ENCODE results near the gene RPL26. TPM values are rescaled to one million over a fixed set of nuclear protein-coding genes. Genes with fewer than 3 reads are reported as not detected.

Gene RPL26
- total RNA-seq (2014; rRNA removed) (1,030 and 1,369 TPM in 2 replicates), Bru-seq, nascent RNA (percentile 100 among the genes with signal in this experiment), BruChase-seq, experiment 1, labeled RNA remaining after a 6-hour chase (percentile 100 among the genes with signal in this experiment), BruChase-seq, experiment 2, labeled RNA remaining after a 2-hour chase (percentile 100 among the genes with signal in this experiment)
- long read RNA-seq, transcript RPL26-202 (2 exons, 456 nt) = minor isoform, 9 of 471 reads
- long read RNA-seq, transcript RPL26-209 (4 exons, 870 nt) = minor isoform, 9 of 471 reads
- long read RNA-seq, transcript RPL26-214 (4 exons, 528 nt) = major isoform, 322 of 471 reads
- long read RNA-seq, partial matches to known transcripts = 11 of 471 reads
- long read RNA-seq, other reads (novel, unspliced or antisense) = 112 of 471 reads

- ATAC-seq (peak; percentile 80), DNase-seq (peak; percentile 96)
- H3F3A ChIP-seq (ENCODE audit: low read length, unreplicated experiment) = no peaks in the 10 kb centered on the region
- H3K9me3 ChIP-seq (ENCODE audit: low read length) = no peaks in the 10 kb centered on the region
- peak within 1 kb of the TSS; percentile 96 for H3K4me3 ChIP-seq (ENCODE audit: low read length)
- intact Hi-C loops (cut with micrococcal nuclease) = loop anchor here (1.0 kb wide), 1 partner anchor 53 kb away; no protein-coding TSS in a partner anchor
- no TSS peak for BruUV-seq (replicated peaks)
- H3K4me1 ChIP-seq (ENCODE audit: insufficient read depth, low read length) = peaks cover 27% of the 10 kb centered on the region
- peak within 1 kb of the TSS; percentile 67 for H3K27ac ChIP-seq (ENCODE audit: low read length)
- peak within 1 kb of the TSS; percentile 93 for H2AFZ ChIP-seq (ENCODE audit: low read length)
- TF ChIP-seq EZH2 (IDR thresholded peaks at IDR 0.05; ENCODE audit: low read length, unreplicated experiment) (no peak), CTCF (conservative IDR thresholded peaks at IDR 0.05; ENCODE audit: low read depth, low read length) (peak; percentile 86)
- ChIA-PET POLR2A (ENCODE audit: unreplicated experiment) (interaction anchor here (0.6 kb wide), 1 partner anchor 54 kb away, joined by 3 read pairs; no protein-coding TSS in a partner anchor), CTCF (interaction anchor here (0.8 to 1.3 kb wide), 5 partner anchors 23 to 88 kb away, joined by 3 to 12 read pairs (median 4); partner anchors contain the start of genes NDEL1 and SLC25A35)
- peaks cover 47% of the 10 kb centered on the region for H3K79me2 ChIP-seq (ENCODE audit: low read length)
- peak within 1 kb of the TSS; percentile 99 for H3K4me2 ChIP-seq (ENCODE audit: low read length)
- no peaks in the 10 kb centered on the region for H3K9me2 ChIP-seq (replicated peaks; ENCODE audit: low read length)
- H3K9ac ChIP-seq (ENCODE audit: low read length) = peak within 1 kb of the TSS; percentile 98
- H4K20me1 ChIP-seq (ENCODE audit: low read length) = peaks cover 23% of the 10 kb centered on the region
- no peaks in the 10 kb centered on the region for H3K27me3 ChIP-seq (ENCODE audit: low read length)
- H3K36me3 ChIP-seq (ENCODE audit: low read depth, low read length) = peaks cover 39% of the 10 kb centered on the region
Measured at GRCh38 chr17:8383143-8383822, at the start of gene RPL26. RPL26 (minus strand) TSS chr17:8383193; CDS start chr17:8382310, 883 bp downstream.

GRCh38 chr17:8430966-8431365 lies 48.0 kb upstream of the RPL26 start:
- DNase-seq (no peak), ATAC-seq (no peak)
- no TSS peak for BruUV-seq (replicated peaks)
- H3K79me2 ChIP-seq (ENCODE audit: low read length) = peaks cover 2% of the 10 kb centered on the region
- H3F3A ChIP-seq (ENCODE audit: low read length, unreplicated experiment) = no peaks in the 10 kb centered on the region
- CTCF ChIA-PET = no interaction called here
- no peaks in the 10 kb centered on the region for H3K36me3 ChIP-seq (ENCODE audit: low read depth, low read length)
- no peaks in the 10 kb centered on the region for H3K9me2 ChIP-seq (replicated peaks; ENCODE audit: low read length)
- no peak overlapping the region for H3K9ac ChIP-seq (ENCODE audit: low read length)
- TF ChIP-seq CTCF (conservative IDR thresholded peaks at IDR 0.05; ENCODE audit: low read depth, low read length) = no peak
- TF ChIP-seq EZH2 (IDR thresholded peaks at IDR 0.05; ENCODE audit: low read length, unreplicated experiment) = no peak
- no peak for TF ChIP-seq EZH2phosphoT487 (IDR thresholded peaks at IDR 0.05; ENCODE audit: borderline replicate concordance, low read length)
- no peak overlapping the region for H3K27ac ChIP-seq (ENCODE audit: low read length)
- H3K4me3 ChIP-seq (ENCODE audit: low read length) = no peak overlapping the region
- POLR2A ChIA-PET (ENCODE audit: unreplicated experiment) = no interaction called here
- no peaks in the 10 kb centered on the region for H3K27me3 ChIP-seq (ENCODE audit: low read length)
- no peak overlapping the region for H2AFZ ChIP-seq (ENCODE audit: low read length)
- H3K4me2 ChIP-seq (ENCODE audit: low read length) = no peak overlapping the region
- no peaks in the 10 kb centered on the region for H3K4me1 ChIP-seq (ENCODE audit: insufficient read depth, low read length)
- intact Hi-C loops (cut with micrococcal nuclease) = no loop called here
- H3K9me3 ChIP-seq (ENCODE audit: low read length) = no peaks in the 10 kb centered on the region
- no peaks in the 10 kb centered on the region for H4K20me1 ChIP-seq (ENCODE audit: low read length)

All from PC-3 (cell line).